Measurements from ENCODE around the gene MTMR10.

DNA sequence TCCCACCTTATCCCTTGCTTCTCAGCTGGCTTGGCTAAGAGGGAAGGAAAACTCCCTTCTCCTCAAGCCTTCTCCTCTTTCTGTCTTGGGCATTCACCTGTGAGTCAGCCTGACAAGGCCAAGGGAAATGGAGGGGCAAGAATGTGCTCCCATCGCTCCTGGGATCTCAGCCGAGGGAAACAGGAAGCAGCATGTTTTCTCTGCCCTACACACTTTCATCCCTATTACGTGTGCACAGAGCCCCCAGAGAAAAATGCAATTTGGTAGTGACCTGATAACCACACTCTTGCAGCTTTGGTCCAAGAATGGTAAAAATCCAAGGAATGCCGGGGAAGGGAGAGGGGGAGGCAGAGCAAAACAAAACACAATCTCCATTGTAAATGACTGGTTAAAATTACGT lies 32.9 kb upstream of the MTMR10 start:
- TF ChIP-seq, protein P1, sequence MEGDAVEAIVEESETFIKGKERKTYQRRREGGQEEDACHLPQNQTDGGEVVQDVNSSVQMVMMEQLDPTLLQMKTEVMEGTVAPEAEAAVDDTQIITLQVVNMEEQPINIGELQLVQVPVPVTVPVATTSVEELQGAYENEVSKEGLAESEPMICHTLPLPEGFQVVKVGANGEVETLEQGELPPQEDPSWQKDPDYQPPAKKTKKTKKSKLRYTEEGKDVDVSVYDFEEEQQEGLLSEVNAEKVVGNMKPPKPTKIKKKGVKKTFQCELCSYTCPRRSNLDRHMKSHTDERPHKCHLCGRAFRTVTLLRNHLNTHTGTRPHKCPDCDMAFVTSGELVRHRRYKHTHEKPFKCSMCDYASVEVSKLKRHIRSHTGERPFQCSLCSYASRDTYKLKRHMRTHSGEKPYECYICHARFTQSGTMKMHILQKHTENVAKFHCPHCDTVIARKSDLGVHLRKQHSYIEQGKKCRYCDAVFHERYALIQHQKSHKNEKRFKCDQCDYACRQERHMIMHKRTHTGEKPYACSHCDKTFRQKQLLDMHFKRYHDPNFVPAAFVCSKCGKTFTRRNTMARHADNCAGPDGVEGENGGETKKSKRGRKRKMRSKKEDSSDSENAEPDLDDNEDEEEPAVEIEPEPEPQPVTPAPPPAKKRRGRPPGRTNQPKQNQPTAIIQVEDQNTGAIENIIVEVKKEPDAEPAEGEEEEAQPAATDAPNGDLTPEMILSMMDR (IDR thresholded peaks at IDR 0.05) = no peak
- no peak for TF ChIP-seq POLR2A (IDR thresholded peaks at IDR 0.05)

Data from suprapubic skin (tissue), 3 donors.